Esophagus mucosa (tissue), 1 donor: ENCODE measurements around the gene ARID1B. TPM values are rescaled to one million over a fixed set of nuclear protein-coding genes. Genes with fewer than 3 reads are reported as not detected.
A peak's percentile ranks its signal among the peaks of the same experiment; 100 is the strongest.

Experiments
- ATAC-seq: fragments of 200-7000 bp; cut with Tn5 transposase; one replicate; pipeline ENCODE4 v1.9.1; 2020
- total RNA-seq: library from RNA; stranded (reverse); gene quantifications from one replicate; pipeline ENCODE4 v1.2.4, GENCODE V29; 2023
- donor health status: DM: yes; HTN: yes; CAD: no.

The ARID1B gene
- total RNA-seq, 1 donor from 2014 or later: 45.7 TPM

- peak; percentile 36 for ATAC-seq
Measured at GRCh38 chr6:157219201-157220200, 442.3 kb downstream of the ARID1B start.

- ATAC-seq: no peak
Measured at GRCh38 chr6:157220485-157220884, 443.3 kb downstream of the ARID1B start.

- peak; percentile 90 for ATAC-seq
Measured at GRCh38 chr6:157221049-157221816, 444.1 kb downstream of the ARID1B start.

- ATAC-seq: no peak
Measured at GRCh38 chr6:157221817-157222175, 444.6 kb downstream of the ARID1B start.

GRCh38 chr6:157222201-157222981 is 445.2 kb downstream of the ARID1B start:
- ATAC-seq: no peak

- ATAC-seq: no peak
Measured at GRCh38 chr6:157223021-157223430, 445.8 kb downstream of the ARID1B start.

- ATAC-seq: no peak
Measured at GRCh38 chr6:157223511-157223910, 446.3 kb downstream of the ARID1B start.

- no peak for ATAC-seq
Measured at GRCh38 chr6:157224178-157224950, 447.2 kb downstream of the ARID1B start.

- ATAC-seq: no peak
Measured at GRCh38 chr6:157224951-157225574, 447.9 kb downstream of the ARID1B start.

GRCh38 chr6:157225575-157225995 is 448.4 kb downstream of the ARID1B start:
- no peak for ATAC-seq

GRCh38 chr6:157226026-157226625 is 448.9 kb downstream of the ARID1B start:
- no peak for ATAC-seq

GRCh38 chr6:157226761-157227160 is 449.6 kb downstream of the ARID1B start:
- no peak for ATAC-seq

- peak; percentile 6 for ATAC-seq
Measured at GRCh38 chr6:157227202-157228166, 450.3 kb downstream of the ARID1B start.

GRCh38 chr6:157228426-157229131 is 451.4 kb downstream of the ARID1B start:
- no peak for ATAC-seq

- ATAC-seq: no peak
Measured at GRCh38 chr6:157229132-157229618, 452.0 kb downstream of the ARID1B start.

- peak; percentile 32 for ATAC-seq
Measured at GRCh38 chr6:157229713-157230112, 452.5 kb downstream of the ARID1B start.

GRCh38 chr6:157230910-157231309 is 453.7 kb downstream of the ARID1B start:
- ATAC-seq: no peak

GRCh38 chr6:157232161-157232895 is 455.1 kb downstream of the ARID1B start:
- ATAC-seq: no peak
